Ishikawa (cell line): ENCODE data around the gene IL5RA.

Source experiments
- CEBPB ChIP-seq: IDR thresholded peaks from 2 replicates; pipeline ENCODE4 v1.6.1; 2012
- CREB1 ChIP-seq: IDR thresholded peaks from 2 replicates; pipeline ENCODE4 v1.6.1; 2012; ENCODE audit warnings: low read depth
- EGR1 ChIP-seq: IDR thresholded peaks from 2 replicates; pipeline ENCODE4 v1.6.1; 2012
- EP300 ChIP-seq: IDR thresholded peaks from 2 replicates; pipeline ENCODE4 v1.6.1; 2012; ENCODE audit warnings: borderline replicate concordance
- FOXM1 ChIP-seq: IDR thresholded peaks from 2 replicates; pipeline ENCODE4 v1.6.1; 2012; ENCODE audit warnings: low read depth, borderline replicate concordance
- NFIC ChIP-seq: IDR thresholded peaks from 2 replicates; pipeline ENCODE4 v1.6.1; 2012
- RAD21 ChIP-seq: IDR thresholded peaks from 2 replicates; pipeline ENCODE4 v1.6.1; 2012; ENCODE audit warnings: low read depth
- TAF1 ChIP-seq: IDR thresholded peaks from 2 replicates; pipeline ENCODE4 v1.6.1; 2012; ENCODE audit warnings: low read depth, mild to moderate bottlenecking
- TCF12 ChIP-seq: IDR thresholded peaks from 2 replicates; pipeline ENCODE4 v1.6.1; 2012; ENCODE audit warnings: low read depth
- TEAD4 ChIP-seq: IDR thresholded peaks from 2 replicates; pipeline ENCODE4 v1.6.1; 2012
- YY1 ChIP-seq: IDR thresholded peaks from 2 replicates; pipeline ENCODE4 v1.6.1; 2012; ENCODE audit warnings: low read depth
- ZBTB7A ChIP-seq: IDR thresholded peaks from 2 replicates; pipeline ENCODE4 v1.6.1; 2012; ENCODE audit warnings: low read depth
- TF ChIP-seq, protein P1 (sequence below): IDR thresholded peaks from 2 replicates; pipeline ENCODE4 v1.6.1; 2012
- TF ChIP-seq, protein P2 (sequence below): IDR thresholded peaks from 2 replicates; pipeline ENCODE4 v1.6.1; 2012
- TF ChIP-seq, protein P3 (sequence below): IDR thresholded peaks from 2 replicates; pipeline ENCODE4 v1.6.1; 2012; ENCODE audit warnings: low read depth, mild to moderate bottlenecking

Gene IL5RA

GRCh38 chr3:3089017-3089416 lies 21.2 kb downstream of the IL5RA start:
- TF ChIP-seq NFIC (no peak), YY1 (no peak), TCF12 (no peak), EGR1 (no peak), CEBPB (no peak), FOXM1 (no peak), CREB1 (no peak), ZBTB7A (no peak), RAD21 (no peak), EP300 (no peak), TEAD4 (no peak), TAF1 (no peak)
- TF ChIP-seq, protein P1, sequence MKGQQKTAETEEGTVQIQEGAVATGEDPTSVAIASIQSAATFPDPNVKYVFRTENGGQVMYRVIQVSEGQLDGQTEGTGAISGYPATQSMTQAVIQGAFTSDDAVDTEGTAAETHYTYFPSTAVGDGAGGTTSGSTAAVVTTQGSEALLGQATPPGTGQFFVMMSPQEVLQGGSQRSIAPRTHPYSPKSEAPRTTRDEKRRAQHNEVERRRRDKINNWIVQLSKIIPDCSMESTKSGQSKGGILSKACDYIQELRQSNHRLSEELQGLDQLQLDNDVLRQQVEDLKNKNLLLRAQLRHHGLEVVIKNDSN = no peak
- TF ChIP-seq, protein P2, sequence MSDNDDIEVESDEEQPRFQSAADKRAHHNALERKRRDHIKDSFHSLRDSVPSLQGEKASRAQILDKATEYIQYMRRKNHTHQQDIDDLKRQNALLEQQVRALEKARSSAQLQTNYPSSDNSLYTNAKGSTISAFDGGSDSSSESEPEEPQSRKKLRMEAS = no peak
- TF ChIP-seq, protein P3, sequence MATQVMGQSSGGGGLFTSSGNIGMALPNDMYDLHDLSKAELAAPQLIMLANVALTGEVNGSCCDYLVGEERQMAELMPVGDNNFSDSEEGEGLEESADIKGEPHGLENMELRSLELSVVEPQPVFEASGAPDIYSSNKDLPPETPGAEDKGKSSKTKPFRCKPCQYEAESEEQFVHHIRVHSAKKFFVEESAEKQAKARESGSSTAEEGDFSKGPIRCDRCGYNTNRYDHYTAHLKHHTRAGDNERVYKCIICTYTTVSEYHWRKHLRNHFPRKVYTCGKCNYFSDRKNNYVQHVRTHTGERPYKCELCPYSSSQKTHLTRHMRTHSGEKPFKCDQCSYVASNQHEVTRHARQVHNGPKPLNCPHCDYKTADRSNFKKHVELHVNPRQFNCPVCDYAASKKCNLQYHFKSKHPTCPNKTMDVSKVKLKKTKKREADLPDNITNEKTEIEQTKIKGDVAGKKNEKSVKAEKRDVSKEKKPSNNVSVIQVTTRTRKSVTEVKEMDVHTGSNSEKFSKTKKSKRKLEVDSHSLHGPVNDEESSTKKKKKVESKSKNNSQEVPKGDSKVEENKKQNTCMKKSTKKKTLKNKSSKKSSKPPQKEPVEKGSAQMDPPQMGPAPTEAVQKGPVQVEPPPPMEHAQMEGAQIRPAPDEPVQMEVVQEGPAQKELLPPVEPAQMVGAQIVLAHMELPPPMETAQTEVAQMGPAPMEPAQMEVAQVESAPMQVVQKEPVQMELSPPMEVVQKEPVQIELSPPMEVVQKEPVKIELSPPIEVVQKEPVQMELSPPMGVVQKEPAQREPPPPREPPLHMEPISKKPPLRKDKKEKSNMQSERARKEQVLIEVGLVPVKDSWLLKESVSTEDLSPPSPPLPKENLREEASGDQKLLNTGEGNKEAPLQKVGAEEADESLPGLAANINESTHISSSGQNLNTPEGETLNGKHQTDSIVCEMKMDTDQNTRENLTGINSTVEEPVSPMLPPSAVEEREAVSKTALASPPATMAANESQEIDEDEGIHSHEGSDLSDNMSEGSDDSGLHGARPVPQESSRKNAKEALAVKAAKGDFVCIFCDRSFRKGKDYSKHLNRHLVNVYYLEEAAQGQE = no peak

DNA sequence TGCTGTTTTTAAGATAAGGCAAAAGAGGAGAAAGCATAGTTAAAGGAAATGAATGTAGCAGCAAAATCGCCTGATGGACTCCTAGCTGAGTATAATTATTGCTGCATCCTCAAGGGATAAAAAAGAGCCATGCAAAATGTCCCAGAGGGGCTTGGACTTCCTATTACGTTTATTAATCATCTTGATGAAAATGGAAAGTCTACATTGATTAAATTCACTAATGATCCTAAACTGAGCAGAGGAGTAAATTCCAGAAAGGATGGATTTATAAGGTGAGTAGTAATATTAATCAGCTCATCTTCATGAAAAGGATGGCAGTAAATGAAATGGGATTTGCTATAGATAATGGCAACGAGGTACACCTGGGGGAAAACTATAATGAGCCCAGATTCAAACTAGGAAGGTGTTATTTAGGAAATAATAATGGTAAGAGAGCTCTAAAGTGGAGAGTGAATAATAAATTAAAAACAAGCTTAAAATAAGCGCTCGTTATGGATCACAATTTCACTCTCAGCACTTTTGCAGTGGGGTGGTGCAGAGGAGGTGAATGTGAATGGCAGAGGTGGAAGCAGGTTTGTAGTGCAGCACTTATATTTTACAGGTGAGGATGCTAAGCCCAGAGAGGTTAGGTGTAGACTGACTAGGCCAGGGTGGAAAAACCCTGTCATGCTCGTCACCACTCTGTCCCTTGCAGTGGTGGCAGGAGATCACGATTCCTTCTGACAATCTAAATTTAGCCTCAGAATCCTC lies 22.3 kb downstream of the IL5RA start:
- TF ChIP-seq, protein P2 = no peak
- TF ChIP-seq YY1 (no peak), ZBTB7A (no peak)

- TF ChIP-seq YY1 (no peak), CREB1 (no peak), NFIC (no peak), TEAD4 (no peak), TCF12 (no peak), TAF1 (no peak), CEBPB (no peak), EGR1 (no peak), EP300 (no peak), ZBTB7A (no peak), FOXM1 (no peak), RAD21 (no peak)
- TF ChIP-seq, protein P1 = no peak
- TF ChIP-seq, protein P3 = no peak
- TF ChIP-seq, protein P2 = no peak
Observed at GRCh38 chr3:3087279-3087678, 22.9 kb downstream of the IL5RA start.

DNA sequence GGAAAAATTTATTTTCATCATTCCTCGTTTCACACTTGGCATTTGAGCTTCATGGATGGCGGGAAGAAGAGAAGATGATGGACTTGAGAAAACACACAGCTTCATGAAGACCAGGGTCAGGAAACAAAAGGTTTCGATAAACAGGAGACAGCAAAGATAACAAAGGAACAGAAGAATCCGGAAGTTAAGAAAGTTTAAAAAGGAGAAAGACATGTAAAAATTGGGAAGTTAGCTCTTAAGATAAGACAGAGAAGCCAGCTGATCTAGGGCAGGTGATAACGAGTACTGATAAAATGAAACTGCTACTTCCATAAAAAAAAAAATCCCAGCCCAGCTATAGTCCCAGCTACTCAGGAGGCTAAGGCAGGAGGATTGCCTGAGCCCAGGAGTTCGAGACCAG lies 23.9 kb downstream of the IL5RA start:
- TF ChIP-seq RAD21 = no peak
- TF ChIP-seq, protein P2 = no peak
- no peak for TF ChIP-seq TAF1
- no peak for TF ChIP-seq EGR1
- TF ChIP-seq, protein P3 = no peak
- no peak for TF ChIP-seq CEBPB
- no peak for TF ChIP-seq EP300
- TF ChIP-seq ZBTB7A = no peak
- TF ChIP-seq TCF12 = no peak
